IMR-90 (cell line): ENCODE measurements around the gene IKBKE. TPM values are rescaled to one million over a fixed set of nuclear protein-coding genes. Genes with fewer than 3 reads are reported as not detected.

ENCODE experiments used
- ATAC-seq: fragments of 200-7000 bp; cut with Tn5 transposase; 2 replicates; pipeline ENCODE4 v1.9.1; 2020; ENCODE audit warnings: low read depth, mild to moderate bottlenecking, moderate library complexity
- BruUV-seq: library from RNA; stranded (reverse); fragments of 400-500 nt; replicated peaks from 2 replicates; lab custom pipeline; 2021; lab: Mats Ljungman, UMichigan
- CTCF ChIA-PET: fragments of 300-600 bp; formaldehyde crosslinking; extraction: SDS; loops from one replicate; lab custom pipeline; 2021; ENCODE audit warnings: antibody characterized with exemption; lab: Yijun Ruan, JAX
- POLR2A ChIA-PET: fragments of 300-600 bp; sonication (Branson Sonifier 250); formaldehyde crosslinking; loops from one replicate; lab custom pipeline; 2022; ENCODE audit warnings: antibody characterized with exemption; ENCODE audit not compliant: unreplicated experiment; lab: Charles Lee
- DNase-seq: peaks from one replicate; pipeline ENCODE4 v3.0.0; 2013
- H2AFZ ChIP-seq: replicated peaks from 2 replicates; pipeline ENCODE3; 2013; ENCODE audit warnings: low read length, mild to moderate bottlenecking; ENCODE audit not compliant: poor library complexity
- H2AK5ac ChIP-seq: 2 replicates; pipeline ENCODE4 v1.6.1; 2013; ENCODE audit warnings: low read depth, low read length, inconsistent platforms
- H2AK9ac ChIP-seq: replicated peaks from 2 replicates; pipeline ENCODE3; 2013; ENCODE audit warnings: mild to moderate bottlenecking, low read depth, low read length, moderate library complexity; ENCODE audit not compliant: poor library complexity
- H2BK120ac ChIP-seq: 2 replicates; pipeline ENCODE4 v1.6.1; 2013; ENCODE audit warnings: low read depth, low read length, inconsistent platforms
- H2BK15ac ChIP-seq: 3 replicates; pipeline ENCODE4 v1.6.1; 2013; ENCODE audit warnings: low read depth, low read length, inconsistent platforms
- H2BK20ac ChIP-seq: 2 replicates; pipeline ENCODE4 v1.6.1; 2013; ENCODE audit warnings: low read depth, mild to moderate bottlenecking, inconsistent platforms, low read length, moderate library complexity
- H2BK5ac ChIP-seq: 2 replicates; pipeline ENCODE4 v1.6.1; 2013; ENCODE audit warnings: mild to moderate bottlenecking, low read depth, low read length, inconsistent platforms; ENCODE audit not compliant: poor library complexity, severe bottlenecking
- H3K14ac ChIP-seq: replicated peaks from 2 replicates; pipeline ENCODE4 v1.6.1; 2013; ENCODE audit warnings: low read depth, low read length, inconsistent platforms
- H3K18ac ChIP-seq: 2 replicates; pipeline ENCODE4 v1.6.1; 2013; ENCODE audit warnings: low read depth, low read length, control low read depth
- H3K23ac ChIP-seq: 2 replicates; pipeline ENCODE4 v1.6.1; 2013; ENCODE audit warnings: low read depth, low read length, inconsistent platforms
- H3K27ac ChIP-seq: 2 replicates; pipeline ENCODE4 v1.5.1; 2013; ENCODE audit warnings: mild to moderate bottlenecking, control low read depth, low read length; ENCODE audit not compliant: insufficient read depth
- H3K27me3 ChIP-seq: 2 replicates; pipeline ENCODE4 v1.6.1; 2013; ENCODE audit warnings: low read length; ENCODE audit not compliant: control insufficient read depth, insufficient read depth
- H3K36me3 ChIP-seq: 2 replicates; pipeline ENCODE4 v1.6.1; 2013; ENCODE audit warnings: low read length, mixed read lengths; ENCODE audit not compliant: control insufficient read depth, insufficient read depth
- H3K4ac ChIP-seq: 2 replicates; pipeline ENCODE4 v1.6.1; 2013; ENCODE audit warnings: low read depth, low read length, inconsistent platforms
- H3K4me1 ChIP-seq: 2 replicates; pipeline ENCODE4 v1.6.1; 2013; ENCODE audit warnings: low read length, mixed read lengths; ENCODE audit not compliant: control insufficient read depth, insufficient read depth
- H3K4me2 ChIP-seq: 2 replicates; pipeline ENCODE4 v1.6.1; 2013; ENCODE audit warnings: low read depth, mild to moderate bottlenecking, control low read depth, low read length, moderate library complexity
- H3K4me3 ChIP-seq: 2 replicates; pipeline ENCODE4 v1.5.1; 2013; ENCODE audit warnings: low read depth, mild to moderate bottlenecking, control low read depth, low read length, moderate library complexity; ENCODE audit not compliant: insufficient read depth
- H3K56ac ChIP-seq: 2 replicates; pipeline ENCODE4 v1.6.1; 2013; ENCODE audit warnings: low read length, inconsistent platforms; ENCODE audit not compliant: insufficient read depth; ENCODE audit errors: extremely low read depth
- H3K79me1 ChIP-seq, 2 experiments: 2 replicates each; pipeline ENCODE4 v1.6.1; 2013; ENCODE audit warnings: low read length in 2 of 2, inconsistent platforms in 1 of 2, low read depth in 1 of 2
- H3K9ac ChIP-seq: 2 replicates; pipeline ENCODE4 v1.6.1; 2013; ENCODE audit warnings: low read depth, low read length, control low read depth
- H3K9me1 ChIP-seq: 2 replicates; pipeline ENCODE4 v1.6.1; 2013; ENCODE audit warnings: low read length, inconsistent platforms; ENCODE audit not compliant: insufficient read depth
- H3K9me3 ChIP-seq: 2 replicates; pipeline ENCODE4 v1.6.1; 2013; ENCODE audit warnings: low read length; ENCODE audit not compliant: control insufficient read depth, insufficient read depth
- H4K20me1 ChIP-seq: 2 replicates; pipeline ENCODE4 v1.6.1; 2013; ENCODE audit warnings: low read length, inconsistent platforms; ENCODE audit not compliant: insufficient read depth
- H4K5ac ChIP-seq: 2 replicates; pipeline ENCODE4 v1.6.1; 2013; ENCODE audit warnings: mild to moderate bottlenecking, low read depth, low read length, control low read depth
- H4K8ac ChIP-seq, 2 experiments: 2 replicates each; pipeline ENCODE4 v1.6.1; 2013; ENCODE audit warnings: low read depth in 2 of 2, low read length in 2 of 2, control low read depth in 1 of 2, inconsistent platforms in 1 of 2
- H4K91ac ChIP-seq: 2 replicates; pipeline ENCODE4 v1.6.1; 2013; ENCODE audit warnings: low read depth, low read length, inconsistent platforms; ENCODE audit not compliant: insufficient read depth
- WGBS, 2 experiments: methylation state at CpG; one replicate each; pipeline versions ENCODE4 v1.1.5 to v1.1.7; 2013; ENCODE audit warnings: missing lambda C conversion rate in 2 of 2; ENCODE audit not compliant: insufficient read length in 1 of 2; ENCODE audit errors: extremely low coverage in 2 of 2; 5-methylcytosine and 5-hydroxymethylcytosine counted together
- dilution Hi-C: fragments of 300-500 bp; cut with HindIII; formaldehyde crosslinking; loops from one replicate; pipeline ENCODE4 v1.14.3; 2018; ENCODE audit warnings: low sequenced_read_pairs; ENCODE audit not compliant: unreplicated experiment
- in situ Hi-C: fragments of 300-500 bp; cut with MboI; formaldehyde crosslinking; loops from 3 replicates; pipeline ENCODE4 v1.14.3; 2019; ENCODE audit warnings: low sequenced_read_pairs, inconsistent platforms, mixed read lengths
- intact Hi-C: fragments of 100-400 bp; cut with micrococcal nuclease; formaldehyde crosslinking; loops from 2 replicates; pipeline ENCODE4 v1.10.0; 2022
- polyA plus RNA-seq, 3 experiments: library from polyadenylated mRNA; depleted of rRNA; stranded (reverse); fragments of >200 nt; gene quantifications; 2 replicates each; pipeline ENCODE4 v1.2.3, GENCODE V29; 2012; ENCODE audit warnings: low replicate concordance in 1 of 3
- total RNA-seq: library from RNA; depleted of rRNA; stranded (reverse); fragments of >200 nt; gene quantifications from 2 replicates; pipeline ENCODE4 v1.2.3, GENCODE V29; 2012
- TF ChIP-seq, protein P1 (sequence below): conservative IDR thresholded peaks from 2 replicates; pipeline ENCODE4 v1.5.1; 2012; ENCODE audit warnings: mild to moderate bottlenecking, low read depth, low read length, improper control_type of control experiment

IKBKE gene
- total and polyA plus RNA-seq, 2 of the 4 experiments (the other 2 are of a cell fraction), result 20.3 to 24.0 TPM

DNA sequence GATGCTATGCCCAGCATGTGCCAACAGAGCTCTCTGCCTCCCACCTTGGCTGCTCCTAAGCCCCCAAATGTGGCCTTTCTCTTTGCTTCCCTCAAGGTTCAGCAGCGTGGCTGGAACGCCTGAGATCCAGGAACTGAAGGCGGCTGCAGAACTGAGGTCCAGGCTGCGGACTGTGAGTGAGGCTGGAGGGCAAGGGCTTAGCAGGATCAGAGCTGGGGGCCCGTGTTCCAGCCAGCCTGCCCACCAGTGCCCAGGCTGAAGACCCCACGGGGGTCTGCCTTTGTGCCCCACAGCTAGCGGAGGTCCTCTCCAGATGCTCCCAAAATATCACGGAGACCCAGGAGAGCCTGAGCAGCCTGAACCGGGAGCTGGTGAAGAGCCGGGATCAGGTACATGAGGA lies 14.6 kb downstream of the IKBKE start:
- POLR2A ChIA-PET, result no interaction called here
- H3K9me1 ChIP-seq, result peaks cover 8% of the 10 kb centered on the region
- ATAC-seq, result no peak

More for the DNA sequence above, 14.6 kb downstream of the IKBKE start:
- H3K9ac ChIP-seq, result no peak overlapping the region
- dilution Hi-C loops (no loop called here), in situ Hi-C loops (loop anchor here (5.0 to 10.0 kb wide), 4 partner anchors 57 to 430 kb away; no protein-coding TSS in a partner anchor), intact Hi-C loops (no loop called here)
- peaks cover 0 to 7% of the 10 kb centered on the region in 2 experiments; a peak in 1 of 4 replicates for H3K79me1 ChIP-seq
- no peak overlapping the region for H2BK20ac ChIP-seq
- H3K14ac ChIP-seq, result no peak overlapping the region
- TF ChIP-seq, protein P1, sequence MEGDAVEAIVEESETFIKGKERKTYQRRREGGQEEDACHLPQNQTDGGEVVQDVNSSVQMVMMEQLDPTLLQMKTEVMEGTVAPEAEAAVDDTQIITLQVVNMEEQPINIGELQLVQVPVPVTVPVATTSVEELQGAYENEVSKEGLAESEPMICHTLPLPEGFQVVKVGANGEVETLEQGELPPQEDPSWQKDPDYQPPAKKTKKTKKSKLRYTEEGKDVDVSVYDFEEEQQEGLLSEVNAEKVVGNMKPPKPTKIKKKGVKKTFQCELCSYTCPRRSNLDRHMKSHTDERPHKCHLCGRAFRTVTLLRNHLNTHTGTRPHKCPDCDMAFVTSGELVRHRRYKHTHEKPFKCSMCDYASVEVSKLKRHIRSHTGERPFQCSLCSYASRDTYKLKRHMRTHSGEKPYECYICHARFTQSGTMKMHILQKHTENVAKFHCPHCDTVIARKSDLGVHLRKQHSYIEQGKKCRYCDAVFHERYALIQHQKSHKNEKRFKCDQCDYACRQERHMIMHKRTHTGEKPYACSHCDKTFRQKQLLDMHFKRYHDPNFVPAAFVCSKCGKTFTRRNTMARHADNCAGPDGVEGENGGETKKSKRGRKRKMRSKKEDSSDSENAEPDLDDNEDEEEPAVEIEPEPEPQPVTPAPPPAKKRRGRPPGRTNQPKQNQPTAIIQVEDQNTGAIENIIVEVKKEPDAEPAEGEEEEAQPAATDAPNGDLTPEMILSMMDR, result no peak
- H3K56ac ChIP-seq, result no peak overlapping the region
- no peak overlapping the region for H2AK5ac ChIP-seq
- no peak overlapping the region for H2BK120ac ChIP-seq
- CTCF ChIA-PET, result no interaction called here
- H3K36me3 ChIP-seq, result peaks cover 29% of the 10 kb centered on the region
- H3K4me3 ChIP-seq, result no peak overlapping the region
- DNase-seq, result no peak
- H4K91ac ChIP-seq, result no peak overlapping the region
- H3K27me3 ChIP-seq, result no peaks in the 10 kb centered on the region
- H3K18ac ChIP-seq, result no peak overlapping the region
- no peak overlapping the region for H3K4me2 ChIP-seq
- H2AK9ac ChIP-seq, result no peak overlapping the region
- no peak overlapping the region for H4K8ac ChIP-seq
- no peak overlapping the region for H3K27ac ChIP-seq
- H4K20me1 ChIP-seq, result no peaks in the 10 kb centered on the region; the same call in 1 of the 2 replicates
- no peak overlapping the region for H3K4ac ChIP-seq
- H3K23ac ChIP-seq, result no peak overlapping the region
- H2AFZ ChIP-seq, result no peak overlapping the region
- BruUV-seq, result no TSS peak
- no peaks in the 10 kb centered on the region for H3K9me3 ChIP-seq
- no peak overlapping the region for H2BK5ac ChIP-seq
- no peak overlapping the region for H4K5ac ChIP-seq
- 60% methylated on average over 1 of the region's 10 CpGs; no CpG with 5 or more reads in 1 of the 2 experiments for WGBS, 2 experiments
- H2BK15ac ChIP-seq, result no peak overlapping the region
- peaks cover 9% of the 10 kb centered on the region for H3K4me1 ChIP-seq
